GM21529 (cell line): ENCODE data around the gene LRRK2.
"Not testable (repeated sequence)": the region's sequence is repeated elsewhere in the genome, so short reads cannot be mapped to it uniquely, and the experiment has no call there.

ENCODE experiments used
- ATAC-seq: cut with Tn5 transposase; IDR thresholded peaks from one replicate; pipeline ENCODE4 v1.9.1; 2021; ENCODE audit not compliant: unreplicated experiment

The LRRK2 gene

GRCh38 chr12:40244526-40245156 is 19.8 kb downstream of the LRRK2 start:
- ATAC-seq = not testable (repeated sequence)

GRCh38 chr12:40248034-40248433 is 23.2 kb downstream of the LRRK2 start:
- no peak for ATAC-seq

- no peak for ATAC-seq
Observed at GRCh38 chr12:40248585-40249297, 23.9 kb downstream of the LRRK2 start.

GRCh38 chr12:40250652-40251051 is 25.9 kb downstream of the LRRK2 start:
- ATAC-seq = not testable (repeated sequence)

GRCh38 chr12:40253936-40254335 is 29.1 kb downstream of the LRRK2 start:
- no peak for ATAC-seq

GRCh38 chr12:40254455-40255085 is 29.8 kb downstream of the LRRK2 start:
- no peak for ATAC-seq

GRCh38 chr12:40258371-40258770 is 33.6 kb downstream of the LRRK2 start:
- no peak for ATAC-seq

GRCh38 chr12:40261937-40262336 is 37.1 kb downstream of the LRRK2 start:
- peak; percentile 77 for ATAC-seq

GRCh38 chr12:40262657-40263056 is 37.9 kb downstream of the LRRK2 start:
- ATAC-seq = peak; percentile 85

- no peak for ATAC-seq
Observed at GRCh38 chr12:40263616-40264409, 39.0 kb downstream of the LRRK2 start.

GRCh38 chr12:40271981-40272664 is 47.3 kb downstream of the LRRK2 start:
- ATAC-seq = no peak

- ATAC-seq = no peak
Observed at GRCh38 chr12:40281791-40282364, 57.1 kb downstream of the LRRK2 start.

- no peak for ATAC-seq
Observed at GRCh38 chr12:40286583-40286982, 61.8 kb downstream of the LRRK2 start.

GRCh38 chr12:40287369-40287975 is 62.7 kb downstream of the LRRK2 start:
- ATAC-seq = no peak

- ATAC-seq = no peak
Observed at GRCh38 chr12:40292788-40293429, 68.1 kb downstream of the LRRK2 start.

GRCh38 chr12:40298341-40298740 is 73.5 kb downstream of the LRRK2 start:
- no peak for ATAC-seq

GRCh38 chr12:40300490-40300889 is 75.7 kb downstream of the LRRK2 start:
- ATAC-seq = no peak

- no peak for ATAC-seq
Observed at GRCh38 chr12:40309001-40309400, 84.2 kb downstream of the LRRK2 start.

- ATAC-seq = no peak
Observed at GRCh38 chr12:40310211-40310610, 85.4 kb downstream of the LRRK2 start.

GRCh38 chr12:40312196-40312595 is 87.4 kb downstream of the LRRK2 start:
- no peak for ATAC-seq
